Liver (tissue), 9 donors: ENCODE measurements around the gene REG3G. TPM values are rescaled to one million over a fixed set of nuclear protein-coding genes. Genes with fewer than 3 reads are reported as not detected.

Experiments used
- DNase-seq: peaks from one replicate; pipeline ENCODE4 v3.0.0-alpha.2; 2017; ENCODE audit warnings: low spot score
- H3K27ac ChIP-seq, 2 donors: one replicate each; pipeline ENCODE4 v1.7.0; 2013; ENCODE audit warnings: inconsistent platforms in 2 of 2, low read length in 2 of 2, control low read depth in 1 of 2, low read depth in 1 of 2, mild to moderate bottlenecking in 1 of 2
- H3K27me3 ChIP-seq, 4 donors: one replicate each; pipeline versions ENCODE4 v1.6.1 to v1.7.0; 2013; ENCODE audit warnings: low read length in 3 of 4, inconsistent platforms in 1 of 4, mild to moderate bottlenecking in 1 of 4, moderate library complexity in 1 of 4; ENCODE audit not compliant: control insufficient read depth in 4 of 4, insufficient read depth in 4 of 4
- H3K36me3 ChIP-seq, 4 donors: one replicate each; pipeline versions ENCODE4 v1.6.1 to v1.7.0; 2013; ENCODE audit warnings: low read length in 3 of 4, mild to moderate bottlenecking in 3 of 4, low read depth in 1 of 4, moderate library complexity in 1 of 4; ENCODE audit not compliant: control insufficient read depth in 4 of 4, insufficient read depth in 3 of 4
- H3K4me1 ChIP-seq, 4 donors: one replicate each; pipeline versions ENCODE4 v1.6.1 to v1.7.0; 2013; ENCODE audit warnings: low read length in 3 of 4, mild to moderate bottlenecking in 3 of 4, moderate library complexity in 1 of 4; ENCODE audit not compliant: control insufficient read depth in 4 of 4, insufficient read depth in 4 of 4
- H3K4me3 ChIP-seq, 3 donors: one replicate each; pipeline versions ENCODE4 v1.6.1 to v1.7.0; 2013; ENCODE audit warnings: low read length in 3 of 3, control low read depth in 1 of 3, low read depth in 1 of 3, mild to moderate bottlenecking in 1 of 3
- H3K9ac ChIP-seq, 2 donors: one replicate each; pipeline ENCODE4 v1.7.0; 2013; ENCODE audit warnings: low read length in 2 of 2, mild to moderate bottlenecking in 2 of 2, moderate library complexity in 2 of 2, control low read depth in 1 of 2, low read depth in 1 of 2
- H3K9me3 ChIP-seq, 4 donors: one replicate each; pipeline versions ENCODE4 v1.6.1 to v1.7.0; 2013; ENCODE audit warnings: low read length in 3 of 4; ENCODE audit not compliant: control insufficient read depth in 4 of 4
- EGR1 ChIP-seq, 2 donors: IDR thresholded peaks; 2 replicates each; pipeline ENCODE4 v1.6.1; 2016 to 2018; ENCODE audit warnings: antibody characterized with exemption in 2 of 2, low read depth in 2 of 2
- FOXA1 ChIP-seq: IDR thresholded peaks from 2 replicates; pipeline ENCODE4 v1.6.1; 2016; ENCODE audit warnings: antibody characterized with exemption
- FOXA2 ChIP-seq: IDR thresholded peaks from 2 replicates; pipeline ENCODE4 v1.6.1; 2016; ENCODE audit warnings: antibody characterized with exemption
- HNF4A ChIP-seq, 2 donors: conservative IDR thresholded peaks; 2 replicates each; pipeline ENCODE4 v1.6.1; 2016; ENCODE audit warnings: antibody characterized with exemption in 2 of 2, mild to moderate bottlenecking in 2 of 2
- HNF4G ChIP-seq: IDR thresholded peaks from 2 replicates; pipeline ENCODE4 v1.6.1; 2016; ENCODE audit warnings: antibody characterized with exemption
- JUND ChIP-seq, 2 donors: IDR thresholded peaks; 2 replicates each; pipeline ENCODE4 v1.6.1; 2016; ENCODE audit warnings: antibody characterized with exemption in 2 of 2
- RAD21 ChIP-seq, 2 donors: IDR thresholded peaks; 2 replicates each; pipeline ENCODE4 v1.6.1; 2016; ENCODE audit warnings: antibody characterized with exemption in 2 of 2, mild to moderate bottlenecking in 2 of 2
- RXRA ChIP-seq, 2 donors: IDR thresholded peaks; 2 replicates each; pipeline ENCODE4 v1.6.1; 2017 to 2018; ENCODE audit warnings: antibody characterized with exemption in 2 of 2, mild to moderate bottlenecking in 1 of 2
- SP1 ChIP-seq: IDR thresholded peaks from 2 replicates; pipeline ENCODE4 v1.6.1; 2018; ENCODE audit warnings: antibody characterized with exemption, mild to moderate bottlenecking
- WGBS: extraction: QIAGEN DNeasy Blood & Tissue Kit; methylation state at CpG from one replicate; pipeline ENCODE4 v1.1.7; 2013; 5-methylcytosine and 5-hydroxymethylcytosine counted together
- polyA plus RNA-seq, 2 donors: library from polyadenylated mRNA; stranded (reverse) in 1 of 2; unstranded in 1 of 2; fragments of 200-250 nt in 1 of 2; fragments of >200 nt in 1 of 2; fragmentation: Nextera tagmentation in 1 of 2; extraction: Ambion mirVana in 1 of 2; gene quantifications; one replicate each; pipeline versions ENCODE4 v1.2.1 to v1.2.3, GENCODE V29; 2013 to 2015
- total RNA-seq, 2 donors: library from RNA; depleted of rRNA; stranded (reverse); fragments of >200 nt; gene quantifications; one replicate each; pipeline ENCODE4 v1.2.3, GENCODE V29; 2014
- TF ChIP-seq, protein P1 (sequence below): IDR thresholded peaks from 2 replicates; pipeline ENCODE4 v1.6.1; 2016; ENCODE audit warnings: antibody characterized with exemption, mild to moderate bottlenecking
- TF ChIP-seq, protein P2 (sequence below): IDR thresholded peaks from 2 replicates; pipeline ENCODE4 v1.6.1; 2016; ENCODE audit warnings: antibody characterized with exemption
- TF ChIP-seq, protein P3 (sequence below): IDR thresholded peaks from 2 replicates; pipeline ENCODE4 v1.6.1; 2016; ENCODE audit warnings: antibody characterized with exemption
- TF ChIP-seq, protein P4 (sequence below): fragments of 150-350 bp; IDR thresholded peaks from 2 replicates; pipeline ENCODE4 v1.5.1; 2017; ENCODE audit warnings: improper control_type of control experiment, low read depth, low read length; ENCODE audit not compliant: missing input control
- TF ChIP-seq, protein P5 (sequence below): IDR thresholded peaks from 2 replicates; pipeline ENCODE4 v1.6.1; 2016; ENCODE audit warnings: antibody characterized with exemption
- donor health status: healthy.
- donor health status: healthy.
- donor health status: healthy.
- donor health status: healthy.
- donor health status: healthy.

The REG3G gene
- total and polyA plus RNA-seq, 4 donors: 0.28 TPM; not detected in 3

DNA sequence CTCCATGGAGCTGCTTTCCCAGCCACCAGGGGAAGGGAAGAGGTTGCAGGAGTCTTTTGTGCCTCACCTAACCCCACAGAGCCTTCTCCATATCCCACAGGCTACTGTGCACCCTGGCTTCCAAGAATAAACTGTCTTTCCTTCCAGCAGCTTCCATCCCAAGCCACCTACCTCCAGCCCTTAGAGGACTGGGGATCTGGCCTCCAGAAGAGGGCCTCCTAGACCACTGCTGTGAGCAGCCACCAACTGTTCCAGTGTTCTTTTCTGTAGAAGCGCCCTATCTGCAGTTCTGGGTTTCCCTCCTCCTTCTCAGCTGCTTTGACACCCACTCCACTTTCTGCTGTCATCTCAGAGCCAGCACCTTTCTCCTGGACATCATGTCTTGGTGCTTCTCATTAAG is 30.7 kb upstream of the REG3G start:
- Histone ChIP-seq H3K4me1 (peaks cover 0 to 10% (median 0%) of the 10 kb centered on the region in 4 donors), H3K9me3 (no peaks in the 10 kb centered on the region), H3K27me3 (peaks cover 0 to 8% (median 4%) of the 10 kb centered on the region in 4 donors), H3K4me3 (no peak overlapping the region), H3K27ac (no peak overlapping the region), H3K36me3 (no peaks in the 10 kb centered on the region), H3K9ac (no peak overlapping the region)
- 61% methylated on average over 1 of the region's 1 CpG for WGBS
- no peak for TF ChIP-seq HNF4A (conservative IDR thresholded peaks at IDR 0.05)
- no peak for TF ChIP-seq RAD21 (IDR thresholded peaks at IDR 0.05)
- no peak for TF ChIP-seq FOXA1
- TF ChIP-seq SP1: no peak
- TF ChIP-seq, protein P1, sequence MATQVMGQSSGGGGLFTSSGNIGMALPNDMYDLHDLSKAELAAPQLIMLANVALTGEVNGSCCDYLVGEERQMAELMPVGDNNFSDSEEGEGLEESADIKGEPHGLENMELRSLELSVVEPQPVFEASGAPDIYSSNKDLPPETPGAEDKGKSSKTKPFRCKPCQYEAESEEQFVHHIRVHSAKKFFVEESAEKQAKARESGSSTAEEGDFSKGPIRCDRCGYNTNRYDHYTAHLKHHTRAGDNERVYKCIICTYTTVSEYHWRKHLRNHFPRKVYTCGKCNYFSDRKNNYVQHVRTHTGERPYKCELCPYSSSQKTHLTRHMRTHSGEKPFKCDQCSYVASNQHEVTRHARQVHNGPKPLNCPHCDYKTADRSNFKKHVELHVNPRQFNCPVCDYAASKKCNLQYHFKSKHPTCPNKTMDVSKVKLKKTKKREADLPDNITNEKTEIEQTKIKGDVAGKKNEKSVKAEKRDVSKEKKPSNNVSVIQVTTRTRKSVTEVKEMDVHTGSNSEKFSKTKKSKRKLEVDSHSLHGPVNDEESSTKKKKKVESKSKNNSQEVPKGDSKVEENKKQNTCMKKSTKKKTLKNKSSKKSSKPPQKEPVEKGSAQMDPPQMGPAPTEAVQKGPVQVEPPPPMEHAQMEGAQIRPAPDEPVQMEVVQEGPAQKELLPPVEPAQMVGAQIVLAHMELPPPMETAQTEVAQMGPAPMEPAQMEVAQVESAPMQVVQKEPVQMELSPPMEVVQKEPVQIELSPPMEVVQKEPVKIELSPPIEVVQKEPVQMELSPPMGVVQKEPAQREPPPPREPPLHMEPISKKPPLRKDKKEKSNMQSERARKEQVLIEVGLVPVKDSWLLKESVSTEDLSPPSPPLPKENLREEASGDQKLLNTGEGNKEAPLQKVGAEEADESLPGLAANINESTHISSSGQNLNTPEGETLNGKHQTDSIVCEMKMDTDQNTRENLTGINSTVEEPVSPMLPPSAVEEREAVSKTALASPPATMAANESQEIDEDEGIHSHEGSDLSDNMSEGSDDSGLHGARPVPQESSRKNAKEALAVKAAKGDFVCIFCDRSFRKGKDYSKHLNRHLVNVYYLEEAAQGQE: no peak
- no peak for TF ChIP-seq JUND (IDR thresholded peaks at IDR 0.05)
- no peak for TF ChIP-seq HNF4G
- no peak for TF ChIP-seq RXRA (IDR thresholded peaks at IDR 0.05)
- TF ChIP-seq, protein P2, sequence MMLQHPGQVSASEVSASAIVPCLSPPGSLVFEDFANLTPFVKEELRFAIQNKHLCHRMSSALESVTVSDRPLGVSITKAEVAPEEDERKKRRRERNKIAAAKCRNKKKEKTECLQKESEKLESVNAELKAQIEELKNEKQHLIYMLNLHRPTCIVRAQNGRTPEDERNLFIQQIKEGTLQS: no peak
- TF ChIP-seq, protein P3, sequence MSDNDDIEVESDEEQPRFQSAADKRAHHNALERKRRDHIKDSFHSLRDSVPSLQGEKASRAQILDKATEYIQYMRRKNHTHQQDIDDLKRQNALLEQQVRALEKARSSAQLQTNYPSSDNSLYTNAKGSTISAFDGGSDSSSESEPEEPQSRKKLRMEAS: no peak
- TF ChIP-seq FOXA2: no peak
- TF ChIP-seq EGR1 (IDR thresholded peaks at IDR 0.05; ENCODE audit: low read depth in 2 of 2): no peak
- TF ChIP-seq, protein P4, sequence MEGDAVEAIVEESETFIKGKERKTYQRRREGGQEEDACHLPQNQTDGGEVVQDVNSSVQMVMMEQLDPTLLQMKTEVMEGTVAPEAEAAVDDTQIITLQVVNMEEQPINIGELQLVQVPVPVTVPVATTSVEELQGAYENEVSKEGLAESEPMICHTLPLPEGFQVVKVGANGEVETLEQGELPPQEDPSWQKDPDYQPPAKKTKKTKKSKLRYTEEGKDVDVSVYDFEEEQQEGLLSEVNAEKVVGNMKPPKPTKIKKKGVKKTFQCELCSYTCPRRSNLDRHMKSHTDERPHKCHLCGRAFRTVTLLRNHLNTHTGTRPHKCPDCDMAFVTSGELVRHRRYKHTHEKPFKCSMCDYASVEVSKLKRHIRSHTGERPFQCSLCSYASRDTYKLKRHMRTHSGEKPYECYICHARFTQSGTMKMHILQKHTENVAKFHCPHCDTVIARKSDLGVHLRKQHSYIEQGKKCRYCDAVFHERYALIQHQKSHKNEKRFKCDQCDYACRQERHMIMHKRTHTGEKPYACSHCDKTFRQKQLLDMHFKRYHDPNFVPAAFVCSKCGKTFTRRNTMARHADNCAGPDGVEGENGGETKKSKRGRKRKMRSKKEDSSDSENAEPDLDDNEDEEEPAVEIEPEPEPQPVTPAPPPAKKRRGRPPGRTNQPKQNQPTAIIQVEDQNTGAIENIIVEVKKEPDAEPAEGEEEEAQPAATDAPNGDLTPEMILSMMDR: no peak
- DNase-seq: no peak

DNA sequence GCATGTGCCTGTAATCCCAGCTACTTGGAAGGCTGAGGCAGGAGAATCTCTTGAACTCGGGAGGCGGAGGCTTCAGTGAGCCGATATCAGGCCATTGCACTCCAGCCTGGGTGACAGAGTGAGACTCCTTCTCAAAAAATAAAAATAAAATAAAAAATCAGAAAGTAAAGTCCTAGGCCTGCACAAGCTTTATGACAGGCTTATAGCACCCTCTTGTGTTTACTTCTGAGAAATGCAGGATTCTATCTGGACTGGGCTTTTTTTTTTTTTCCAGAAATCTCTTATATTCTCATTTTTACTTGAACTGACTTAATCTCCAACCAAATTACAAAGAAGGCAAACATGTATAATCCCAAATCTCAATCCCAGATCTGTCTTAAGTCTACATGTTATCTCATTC is 26.1 kb upstream of the REG3G start:
- TF ChIP-seq, protein P4: peak; percentile 40
- TF ChIP-seq, protein P5, sequence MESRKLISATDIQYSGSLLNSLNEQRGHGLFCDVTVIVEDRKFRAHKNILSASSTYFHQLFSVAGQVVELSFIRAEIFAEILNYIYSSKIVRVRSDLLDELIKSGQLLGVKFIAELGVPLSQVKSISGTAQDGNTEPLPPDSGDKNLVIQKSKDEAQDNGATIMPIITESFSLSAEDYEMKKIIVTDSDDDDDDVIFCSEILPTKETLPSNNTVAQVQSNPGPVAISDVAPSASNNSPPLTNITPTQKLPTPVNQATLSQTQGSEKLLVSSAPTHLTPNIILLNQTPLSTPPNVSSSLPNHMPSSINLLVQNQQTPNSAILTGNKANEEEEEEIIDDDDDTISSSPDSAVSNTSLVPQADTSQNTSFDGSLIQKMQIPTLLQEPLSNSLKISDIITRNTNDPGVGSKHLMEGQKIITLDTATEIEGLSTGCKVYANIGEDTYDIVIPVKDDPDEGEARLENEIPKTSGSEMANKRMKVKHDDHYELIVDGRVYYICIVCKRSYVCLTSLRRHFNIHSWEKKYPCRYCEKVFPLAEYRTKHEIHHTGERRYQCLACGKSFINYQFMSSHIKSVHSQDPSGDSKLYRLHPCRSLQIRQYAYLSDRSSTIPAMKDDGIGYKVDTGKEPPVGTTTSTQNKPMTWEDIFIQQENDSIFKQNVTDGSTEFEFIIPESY: no peak
- TF ChIP-seq RAD21 (IDR thresholded peaks at IDR 0.05): peak; percentile 47 to 60

More for the DNA sequence above, 26.1 kb upstream of the REG3G start:
- 68% methylated on average over 3 of the region's 3 CpGs for WGBS
- no peaks in the 10 kb centered on the region for H3K36me3 ChIP-seq
- H3K9ac ChIP-seq: no peak overlapping the region
- peaks cover 0 to 3% (median 0%) of the 10 kb centered on the region in 4 donors for H3K27me3 ChIP-seq
- H3K9me3 ChIP-seq: no peaks in the 10 kb centered on the region
- H3K4me3 ChIP-seq: no peak overlapping the region
- no peaks in the 10 kb centered on the region for H3K4me1 ChIP-seq
- no peak for DNase-seq
- H3K27ac ChIP-seq: no peak overlapping the region
